GM23338 (cell line): ENCODE data around the gene AOC3.
"Not testable (repeated sequence)": the region's sequence is repeated elsewhere in the genome, so short reads cannot be mapped to it uniquely, and the experiment has no call there.

Experiments
- CTCF ChIP-seq, 2 experiments: fragments of 200-600 bp in 1 of 2; sonication (generic) in 1 of 2; conservative IDR thresholded peaks; 2 replicates each; pipeline versions ENCODE4 v1.5.1 to v1.6.1; 2016 to 2017; ENCODE audit warnings: antibody characterized with exemption in 2 of 2, low read depth in 2 of 2, mild to moderate bottlenecking in 2 of 2, moderate library complexity in 1 of 2
- ETS1 ChIP-seq: IDR thresholded peaks from 2 replicates; pipeline ENCODE4 v1.6.1; 2016; ENCODE audit warnings: antibody characterized with exemption
- EZH2phosphoT487 ChIP-seq: fragments of 200-600 bp; sonication (generic); IDR thresholded peaks from one replicate; pipeline ENCODE4 v1.8.1; 2018; ENCODE audit warnings: antibody characterized with exemption; ENCODE audit not compliant: unreplicated experiment
- JUNB ChIP-seq: IDR thresholded peaks from one replicate; pipeline ENCODE4 v1.6.1; 2016; ENCODE audit warnings: antibody characterized with exemption; ENCODE audit not compliant: unreplicated experiment
- NANOG ChIP-seq: IDR thresholded peaks from 2 replicates; pipeline ENCODE4 v1.6.1; 2016; ENCODE audit warnings: antibody characterized with exemption, borderline replicate concordance
- POLR2AphosphoS5 ChIP-seq: IDR thresholded peaks from 2 replicates; pipeline ENCODE4 v1.6.1; 2016; ENCODE audit warnings: antibody characterized with exemption, low read depth
- REST ChIP-seq: IDR thresholded peaks from one replicate; pipeline ENCODE4 v1.6.1; 2018; ENCODE audit warnings: antibody characterized with exemption; ENCODE audit not compliant: unreplicated experiment
- STAT1 ChIP-seq: IDR thresholded peaks from one replicate; pipeline ENCODE4 v1.6.1; 2016; ENCODE audit warnings: antibody characterized with exemption; ENCODE audit not compliant: unreplicated experiment

- not testable (repeated sequence) for TF ChIP-seq CTCF (conservative IDR thresholded peaks at IDR 0.05; ENCODE audit: low read depth in 2 of 2); ETS1; REST; NANOG; POLR2AphosphoS5; EZH2phosphoT487; STAT1; JUNB
These were observed 30.7 kb downstream of the AOC3 start for GRCh38 chr17:42881706-42882105.
